HepG2 (cell line): ENCODE results near the gene COMMD7. TPM values are rescaled to one million over a fixed set of nuclear protein-coding genes. Genes with fewer than 3 reads are reported as not detected.

ENCODE experiments used
- CAMTA2 ChIP-seq: sonication (generic); formaldehyde crosslinking; IDR thresholded peaks from 2 replicates; pipeline ENCODE4 v1.4.0; 2020; ENCODE audit warnings: mild to moderate bottlenecking, missing genetic modification reagents, borderline replicate concordance
- CC2D1A ChIP-seq: sonication (generic); formaldehyde crosslinking; IDR thresholded peaks from 2 replicates; pipeline ENCODE4 v1.8.1; 2023; ENCODE audit warnings: mild to moderate bottlenecking, missing genetic modification reagents
- CHD4 ChIP-seq: fragments of 200-600 bp; sonication (generic); IDR thresholded peaks from 2 replicates; pipeline ENCODE4 v1.7.0; 2017; ENCODE audit warnings: mild to moderate bottlenecking, low read length, borderline replicate concordance
- GTF3A ChIP-seq: sonication (generic); formaldehyde crosslinking; conservative IDR thresholded peaks from 2 replicates; pipeline ENCODE4 v1.4.0; 2020; ENCODE audit warnings: mild to moderate bottlenecking, missing genetic modification reagents
- KDM2A ChIP-seq: sonication (generic); formaldehyde crosslinking; IDR thresholded peaks from 2 replicates; pipeline ENCODE4 v1.4.0; 2020; ENCODE audit warnings: low read depth, missing genetic modification reagents, borderline replicate concordance
- MTA3 ChIP-seq: sonication (generic); formaldehyde crosslinking; IDR thresholded peaks from 2 replicates; pipeline ENCODE4 v1.4.0; 2020; ENCODE audit warnings: missing genetic modification reagents
- NFE2L1 ChIP-seq: sonication (generic); formaldehyde crosslinking; IDR thresholded peaks from 2 replicates; pipeline ENCODE4 v1.4.0; 2020; ENCODE audit warnings: missing genetic modification reagents, mild to moderate bottlenecking, borderline replicate concordance
- RBAK ChIP-seq: sonication (generic); formaldehyde crosslinking; IDR thresholded peaks from 2 replicates; pipeline ENCODE4 v1.5.1; 2020; ENCODE audit warnings: mild to moderate bottlenecking, missing genetic modification reagents
- REXO4 ChIP-seq: sonication (generic); formaldehyde crosslinking; IDR thresholded peaks from 2 replicates; pipeline ENCODE4 v1.8.0; 2022; ENCODE audit warnings: missing genetic modification reagents, mild to moderate bottlenecking, borderline replicate concordance
- SIX1 ChIP-seq: sonication (generic); formaldehyde crosslinking; IDR thresholded peaks from 2 replicates; pipeline ENCODE4 v1.4.0; 2020; ENCODE audit warnings: missing genetic modification reagents, borderline replicate concordance
- SRSF4 ChIP-seq: fragments of 200-400 bp; formaldehyde crosslinking; IDR thresholded peaks from one replicate; pipeline ENCODE4 v1.6.1; 2018; ENCODE audit warnings: mild to moderate bottlenecking, low read depth, low read length, moderate library complexity; ENCODE audit not compliant: poor library complexity, severe bottlenecking
- U2AF1 ChIP-seq: fragments of 200-400 bp; formaldehyde crosslinking; optimal IDR thresholded peaks from 2 replicates; pipeline ENCODE3; 2017; ENCODE audit warnings: mild to moderate bottlenecking, low read depth, low read length
- YY1 ChIP-seq: IDR thresholded peaks from 2 replicates; pipeline ENCODE4 v1.6.1; 2011; ENCODE audit warnings: low read length, low read depth, moderate library complexity, mild to moderate bottlenecking; ENCODE audit not compliant: insufficient read depth, insufficient replicate concordance
- ZNF24 ChIP-seq: fragments of 450-650 bp; IDR thresholded peaks from 2 replicates; pipeline ENCODE4 v1.6.1; 2017; ENCODE audit warnings: antibody characterized with exemption, mild to moderate bottlenecking
- ZNF253 ChIP-seq: sonication (generic); formaldehyde crosslinking; IDR thresholded peaks from 2 replicates; pipeline ENCODE4 v1.8.0; 2022; ENCODE audit warnings: mild to moderate bottlenecking, missing genetic modification reagents, borderline replicate concordance
- ZNF260 ChIP-seq: sonication (generic); formaldehyde crosslinking; IDR thresholded peaks from 2 replicates; pipeline ENCODE4 v1.4.0; 2020; ENCODE audit warnings: missing genetic modification reagents, low read depth, mild to moderate bottlenecking, borderline replicate concordance
- ZNF331 ChIP-seq: sonication (generic); formaldehyde crosslinking; IDR thresholded peaks from 2 replicates; pipeline ENCODE4 v1.4.0; 2020; ENCODE audit warnings: missing genetic modification reagents
- ZNF615 ChIP-seq: sonication (generic); formaldehyde crosslinking; IDR thresholded peaks from 2 replicates; pipeline ENCODE4 v1.5.0; 2020; ENCODE audit warnings: mild to moderate bottlenecking, missing genetic modification reagents, borderline replicate concordance
- ZNF747 ChIP-seq: sonication (generic); formaldehyde crosslinking; IDR thresholded peaks from 2 replicates; pipeline ENCODE4 v1.8.1; 2023; ENCODE audit warnings: missing genetic modification reagents, mild to moderate bottlenecking, borderline replicate concordance
- ZNF761 ChIP-seq: sonication (generic); formaldehyde crosslinking; conservative IDR thresholded peaks from 2 replicates; pipeline ENCODE4 v1.4.0; 2020; ENCODE audit warnings: mild to moderate bottlenecking, missing genetic modification reagents
- ZSCAN22 ChIP-seq: sonication (generic); formaldehyde crosslinking; IDR thresholded peaks from 2 replicates; pipeline ENCODE4 v1.4.0; 2020; ENCODE audit warnings: mild to moderate bottlenecking, missing genetic modification reagents
- ZSCAN30 ChIP-seq: sonication (generic); formaldehyde crosslinking; IDR thresholded peaks from 2 replicates; pipeline ENCODE4 v1.5.0; 2020; ENCODE audit warnings: mild to moderate bottlenecking, missing genetic modification reagents
- polyA plus RNA-seq, 8 experiments: library from polyadenylated mRNA; depleted of rRNA in 3 of 8; stranded (reverse) in 7 of 8; unstranded in 1 of 8; fragments of >200 nt; fragmentation: Illumina TruSeq in 4 of 8; extraction: Trizol in 4 of 8; gene quantifications; 2 replicates each; pipeline versions ENCODE4 v1.2.1 to v1.2.3, GENCODE V29; 2011 to 2016; ENCODE audit warnings: low read depth in 4 of 8, missing spikeins in 1 of 8, mixed read lengths in 1 of 8; ENCODE audit not compliant: insufficient read depth in 1 of 8
- total RNA-seq, 5 experiments: library from RNA; depleted of rRNA; stranded (reverse); fragments of >200 nt; fragmentation: Illumina TruSeq; extraction: Trizol; gene quantifications; 2 replicates each; pipeline ENCODE4 v1.2.3, GENCODE V29; 2016; ENCODE audit warnings: low read depth in 1 of 5
- TF ChIP-seq, protein P1 (sequence below): sonication (generic); formaldehyde crosslinking; IDR thresholded peaks from 2 replicates; pipeline ENCODE4 v1.9.0; 2021; ENCODE audit warnings: missing genetic modification reagents, mild to moderate bottlenecking, borderline replicate concordance
- TF ChIP-seq, protein P2 (sequence below): sonication (generic); formaldehyde crosslinking; IDR thresholded peaks from 2 replicates; pipeline ENCODE4 v1.5.0; 2020; ENCODE audit warnings: missing genetic modification reagents
- TF ChIP-seq, protein P3 (sequence below): sonication (generic); formaldehyde crosslinking; IDR thresholded peaks from 2 replicates; pipeline ENCODE4 v1.4.0; 2020; ENCODE audit warnings: low read depth, missing genetic modification reagents

COMMD7 gene
- total and polyA plus RNA-seq, 2 of the 13 experiments (the other 11 are each of a cell fraction or from before 2014, with no cell fraction given), result 42.1 to 53.3 TPM

DNA sequence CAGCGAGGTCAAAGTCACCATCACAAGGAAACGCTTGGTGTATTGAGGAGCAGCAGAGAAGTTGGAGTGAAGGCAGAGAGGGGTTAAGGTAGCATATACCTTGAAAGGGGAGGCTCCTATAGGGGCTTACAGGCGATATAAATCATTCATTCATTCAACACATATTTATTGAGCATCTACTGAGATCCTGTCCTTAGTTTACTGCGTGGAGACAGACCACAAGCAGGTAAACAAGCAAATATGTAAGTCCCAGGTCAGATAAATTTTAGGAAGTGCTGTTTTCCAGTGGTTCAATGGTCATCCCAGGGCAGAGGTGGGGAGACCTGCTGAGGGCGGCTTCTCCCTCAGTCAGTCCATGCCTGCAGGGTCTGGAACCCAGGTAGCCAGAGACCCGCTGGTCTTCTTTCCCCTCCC is 18.2 kb upstream of the COMMD7 start (continued):
- no peak for TF ChIP-seq U2AF1
- TF ChIP-seq SRSF4, result no peak
- TF ChIP-seq KDM2A (CRISPR knock-in tag), result peak; percentile 5; the same call in 1 of the 2 replicates
- TF ChIP-seq ZNF253 (CRISPR knock-in tag), result no peak
- TF ChIP-seq, protein P1, sequence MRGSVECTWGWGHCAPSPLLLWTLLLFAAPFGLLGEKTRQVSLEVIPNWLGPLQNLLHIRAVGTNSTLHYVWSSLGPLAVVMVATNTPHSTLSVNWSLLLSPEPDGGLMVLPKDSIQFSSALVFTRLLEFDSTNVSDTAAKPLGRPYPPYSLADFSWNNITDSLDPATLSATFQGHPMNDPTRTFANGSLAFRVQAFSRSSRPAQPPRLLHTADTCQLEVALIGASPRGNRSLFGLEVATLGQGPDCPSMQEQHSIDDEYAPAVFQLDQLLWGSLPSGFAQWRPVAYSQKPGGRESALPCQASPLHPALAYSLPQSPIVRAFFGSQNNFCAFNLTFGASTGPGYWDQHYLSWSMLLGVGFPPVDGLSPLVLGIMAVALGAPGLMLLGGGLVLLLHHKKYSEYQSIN (CRISPR knock-in tag), result no peak
- no peak for TF ChIP-seq ZSCAN30
- TF ChIP-seq NFE2L1 (CRISPR knock-in tag), result no peak
- TF ChIP-seq CHD4, result no peak
- no peak for TF ChIP-seq ZNF615 (CRISPR knock-in tag)
- TF ChIP-seq ZSCAN22 (CRISPR knock-in tag), result no peak
- TF ChIP-seq ZNF331 (CRISPR knock-in tag), result no peak
- TF ChIP-seq ZNF761 (CRISPR knock-in tag), result 0 out of 2 replicates have a peak, but pooled peaks have one; percentile 38
- 0 out of 2 replicates have a peak, but pooled peaks have one; percentile 22 for TF ChIP-seq ZNF747 (CRISPR knock-in tag)
- TF ChIP-seq RBAK (CRISPR knock-in tag), result 0 out of 2 replicates have a peak, but pooled peaks have one; percentile 17
- TF ChIP-seq, protein P2, sequence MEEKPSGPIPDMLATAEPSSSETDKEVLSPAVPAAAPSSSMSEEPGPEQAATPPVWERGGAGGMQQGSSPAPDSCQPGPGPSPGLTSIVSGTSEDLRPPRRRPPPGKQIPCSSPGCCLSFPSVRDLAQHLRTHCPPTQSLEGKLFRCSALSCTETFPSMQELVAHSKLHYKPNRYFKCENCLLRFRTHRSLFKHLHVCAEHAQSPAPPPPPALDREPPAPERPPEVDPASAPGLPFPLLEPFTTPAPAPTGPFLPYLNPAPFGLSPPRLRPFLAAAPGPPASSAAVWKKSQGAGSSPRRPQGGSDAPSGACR, result no peak
- no peak for TF ChIP-seq GTF3A
- TF ChIP-seq CC2D1A (CRISPR knock-in tag), result no peak
- no peak for TF ChIP-seq CAMTA2 (CRISPR knock-in tag)
- TF ChIP-seq REXO4 (CRISPR knock-in tag), result no peak
- TF ChIP-seq YY1, result no peak
- TF ChIP-seq, protein P3, sequence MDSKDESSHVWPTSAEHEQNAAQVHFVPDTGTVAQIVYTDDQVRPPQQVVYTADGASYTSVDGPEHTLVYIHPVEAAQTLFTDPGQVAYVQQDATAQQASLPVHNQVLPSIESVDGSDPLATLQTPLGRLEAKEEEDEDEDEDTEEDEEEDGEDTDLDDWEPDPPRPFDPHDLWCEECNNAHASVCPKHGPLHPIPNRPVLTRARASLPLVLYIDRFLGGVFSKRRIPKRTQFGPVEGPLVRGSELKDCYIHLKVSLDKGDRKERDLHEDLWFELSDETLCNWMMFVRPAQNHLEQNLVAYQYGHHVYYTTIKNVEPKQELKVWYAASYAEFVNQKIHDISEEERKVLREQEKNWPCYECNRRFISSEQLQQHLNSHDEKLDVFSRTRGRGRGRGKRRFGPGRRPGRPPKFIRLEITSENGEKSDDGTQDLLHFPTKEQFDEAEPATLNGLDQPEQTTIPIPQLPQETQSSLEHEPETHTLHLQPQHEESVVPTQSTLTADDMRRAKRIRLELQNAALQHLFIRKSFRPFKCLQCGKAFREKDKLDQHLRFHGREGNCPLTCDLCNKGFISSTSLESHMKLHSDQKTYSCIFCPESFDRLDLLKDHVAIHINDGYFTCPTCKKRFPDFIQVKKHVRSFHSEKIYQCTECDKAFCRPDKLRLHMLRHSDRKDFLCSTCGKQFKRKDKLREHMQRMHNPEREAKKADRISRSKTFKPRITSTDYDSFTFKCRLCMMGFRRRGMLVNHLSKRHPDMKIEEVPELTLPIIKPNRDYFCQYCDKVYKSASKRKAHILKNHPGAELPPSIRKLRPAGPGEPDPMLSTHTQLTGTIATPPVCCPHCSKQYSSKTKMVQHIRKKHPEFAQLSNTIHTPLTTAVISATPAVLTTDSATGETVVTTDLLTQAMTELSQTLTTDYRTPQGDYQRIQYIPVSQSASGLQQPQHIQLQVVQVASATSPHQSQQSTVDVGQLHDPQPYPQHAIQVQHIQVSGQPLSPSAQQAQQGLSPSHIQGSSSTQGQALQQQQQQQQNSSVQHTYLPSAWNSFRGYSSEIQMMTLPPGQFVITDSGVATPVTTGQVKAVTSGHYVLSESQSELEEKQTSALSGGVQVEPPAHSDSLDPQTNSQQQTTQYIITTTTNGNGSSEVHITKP, result no peak
- TF ChIP-seq SIX1, result no peak
- 0 out of 2 replicates have a peak, but pooled peaks have one; percentile 22 for TF ChIP-seq ZNF24
- no peak for TF ChIP-seq ZNF260 (CRISPR knock-in tag)
- no peak for TF ChIP-seq MTA3 (CRISPR knock-in tag)
